H1 (cell line): ENCODE results near the gene FHIT. TPM values are rescaled to one million over a fixed set of nuclear protein-coding genes. Genes with fewer than 3 reads are reported as not detected.

ENCODE experiments used
- CTCF ChIA-PET: fragments of 300-600 bp; sonication (Branson Sonifier 250); formaldehyde crosslinking; loops from one replicate; lab custom pipeline; 2021; ENCODE audit not compliant: partially characterized antibody; lab: Charles Lee
- POLR2A ChIA-PET: fragments of 300-600 bp; sonication (Branson Sonifier 250); formaldehyde crosslinking; loops from one replicate; lab custom pipeline; 2021; ENCODE audit warnings: inconsistent platforms; ENCODE audit not compliant: partially characterized antibody; lab: Charles Lee
- DNase-seq, 2 experiments: peaks; one replicate each; pipeline versions ENCODE4 v3.0.0 to v3.0.0-alpha.2; 2010 to 2022; ENCODE audit warnings: low spot score in 2 of 2, low read depth in 1 of 2, mixed read lengths in 1 of 2
- FAIRE-seq: peaks from 2 replicates; lab custom pipeline; 2011; peaks lifted over from hg19 to GRCh38; lab: Jason Lieb, UNC
- H2AFZ ChIP-seq: 2 replicates; pipeline ENCODE4 v1.8.1; 2012; ENCODE audit warnings: low read length, inconsistent platforms
- H2AK5ac ChIP-seq: 2 replicates; pipeline ENCODE4 v1.6.1; 2013; ENCODE audit warnings: low read depth, low read length
- H2BK120ac ChIP-seq: replicated peaks from 2 replicates; pipeline ENCODE3; 2013; ENCODE audit warnings: low read depth, low read length, inconsistent platforms
- H2BK12ac ChIP-seq: 2 replicates; pipeline ENCODE4 v1.6.1; 2013; ENCODE audit warnings: low read depth, low read length
- H2BK15ac ChIP-seq: 2 replicates; pipeline ENCODE4 v1.6.1; 2013; ENCODE audit warnings: low read length
- H2BK20ac ChIP-seq: 2 replicates; pipeline ENCODE4 v1.6.1; 2013; ENCODE audit warnings: low read length
- H2BK5ac ChIP-seq: 2 replicates; pipeline ENCODE4 v1.6.1; 2013; ENCODE audit warnings: low read depth, low read length
- H3K14ac ChIP-seq: 2 replicates; pipeline ENCODE4 v1.6.1; 2013; ENCODE audit warnings: inconsistent platforms; ENCODE audit not compliant: insufficient read length
- H3K18ac ChIP-seq: 2 replicates; pipeline ENCODE4 v1.6.1; 2013; ENCODE audit warnings: low read length; ENCODE audit errors: extremely low read depth
- H3K23ac ChIP-seq: 2 replicates; pipeline ENCODE4 v1.6.1; 2013; ENCODE audit warnings: inconsistent platforms; ENCODE audit not compliant: insufficient read length
- H3K23me2 ChIP-seq: 2 replicates; pipeline ENCODE4 v1.6.1; 2013; ENCODE audit warnings: low read depth, low read length
- H3K27ac ChIP-seq: 2 replicates; pipeline ENCODE4 v1.6.1; 2011; ENCODE audit warnings: low read depth, low read length, inconsistent platforms
- H3K27me3 ChIP-seq, 4 experiments: replicated peaks in 1 of 4; 1 replicate in 1 of 4; 2 replicates in 3 of 4; pipeline versions ENCODE4 v1.6.1 to v1.8.1; 2011 to 2013; ENCODE audit warnings: low read length in 3 of 4, mild to moderate bottlenecking in 3 of 4, inconsistent platforms in 2 of 4, mixed read lengths in 2 of 4, moderate library complexity in 1 of 4; ENCODE audit not compliant: control insufficient read depth in 3 of 4, insufficient read depth in 3 of 4; ENCODE audit errors: extremely low read depth in 1 of 4
- H3K36me3 ChIP-seq, 4 experiments: 2 replicates each; pipeline versions ENCODE4 v1.6.1 to v1.8.1; 2011 to 2013; ENCODE audit warnings: mild to moderate bottlenecking in 4 of 4, low read length in 3 of 4, moderate library complexity in 2 of 4, control low read depth in 1 of 4, inconsistent platforms in 1 of 4; ENCODE audit not compliant: insufficient read depth in 4 of 4, control insufficient read depth in 2 of 4
- H3K4ac ChIP-seq: replicated peaks from 2 replicates; pipeline ENCODE3; 2013; ENCODE audit warnings: low read length, low read depth, mixed read lengths, inconsistent platforms; ENCODE audit not compliant: insufficient read length
- H3K4me1 ChIP-seq, 4 experiments: replicated peaks in 1 of 4; 1 replicate in 1 of 4; 2 replicates in 3 of 4; pipeline versions ENCODE4 v1.6.1 to v1.8.1; 2011 to 2013; ENCODE audit warnings: low read length in 3 of 4, inconsistent platforms in 2 of 4, mixed read lengths in 1 of 4; ENCODE audit not compliant: insufficient read depth in 4 of 4, control insufficient read depth in 3 of 4
- H3K4me2 ChIP-seq, 2 experiments: 2 replicates each; pipeline versions ENCODE4 v1.6.1 to v1.8.1; 2011 to 2013; ENCODE audit warnings: low read depth in 2 of 2, low read length in 2 of 2, control low read depth in 1 of 2, inconsistent platforms in 1 of 2, mild to moderate bottlenecking in 1 of 2; ENCODE audit not compliant: insufficient read depth in 1 of 2
- H3K4me3 ChIP-seq, 4 experiments: fragments of 200-600, 300-600 bp in 1 of 4; sonication (generic), shearing (Covaris generic), sonication (Bioruptor Twin) in 1 of 4; 2 replicates each; pipeline versions ENCODE4 v1.5.1 to v1.8.1; 2011 to 2016; ENCODE audit warnings: low read length in 4 of 4, low read depth in 3 of 4, control low read depth in 2 of 4, inconsistent platforms in 2 of 4, mild to moderate bottlenecking in 2 of 4, mixed read lengths in 1 of 4, moderate library complexity in 1 of 4; ENCODE audit not compliant: insufficient read depth in 2 of 4; ENCODE audit errors: extremely low read depth in 1 of 4
- H3K56ac ChIP-seq: replicated peaks from 2 replicates; pipeline ENCODE3; 2013; ENCODE audit warnings: low read depth, mild to moderate bottlenecking, mixed read lengths, low read length, inconsistent platforms; ENCODE audit not compliant: insufficient read length
- H3K79me1 ChIP-seq: 2 replicates; pipeline ENCODE4 v1.6.1; 2013; ENCODE audit warnings: low read depth, low read length, control low read depth
- H3K79me2 ChIP-seq, 2 experiments: 2 replicates each; pipeline versions ENCODE4 v1.6.1 to v1.8.1; 2012 to 2013; ENCODE audit warnings: low read length in 2 of 2, mild to moderate bottlenecking in 2 of 2, inconsistent platforms in 1 of 2; ENCODE audit not compliant: insufficient read depth in 2 of 2, control insufficient read depth in 1 of 2
- H3K9ac ChIP-seq, 4 experiments: replicated peaks in 1 of 4; 1 replicate in 1 of 4; 2 replicates in 3 of 4; pipeline versions ENCODE4 v1.6.1 to v1.8.1; 2011 to 2013; ENCODE audit warnings: low read depth in 3 of 4, low read length in 3 of 4, control low read depth in 2 of 4, mild to moderate bottlenecking in 2 of 4, moderate library complexity in 2 of 4, inconsistent platforms in 1 of 4; ENCODE audit errors: extremely low read depth in 1 of 4
- H3K9me3 ChIP-seq, 2 experiments: 2 replicates each; pipeline versions ENCODE4 v1.6.1 to v1.8.1; 2012 to 2013; ENCODE audit warnings: mild to moderate bottlenecking in 2 of 2, moderate library complexity in 2 of 2, control low read depth in 1 of 2, inconsistent platforms in 1 of 2, low read depth in 1 of 2, low read length in 1 of 2, mixed read lengths in 1 of 2; ENCODE audit not compliant: insufficient read depth in 2 of 2
- H4K20me1 ChIP-seq, 2 experiments: replicated peaks in 1 of 2; 2 replicates each; pipeline versions ENCODE3 to v1.8.1; 2011 to 2013; ENCODE audit warnings: inconsistent platforms in 2 of 2, low read length in 2 of 2, mild to moderate bottlenecking in 1 of 2; ENCODE audit not compliant: insufficient read depth in 2 of 2, control insufficient read depth in 1 of 2
- H4K5ac ChIP-seq: 2 replicates; pipeline ENCODE4 v1.6.1; 2013; ENCODE audit warnings: low read length, low read depth, mixed read lengths, inconsistent platforms; ENCODE audit not compliant: insufficient read length
- H4K8ac ChIP-seq: 2 replicates; pipeline ENCODE4 v1.8.0; 2013; ENCODE audit warnings: mild to moderate bottlenecking, moderate library complexity, low read length, inconsistent platforms; ENCODE audit not compliant: insufficient read depth; ENCODE audit errors: extremely low read depth
- H4K91ac ChIP-seq: replicated peaks from 2 replicates; pipeline ENCODE3; 2013; ENCODE audit warnings: low read length, mixed read lengths, inconsistent platforms; ENCODE audit not compliant: insufficient read length
- ASH2L ChIP-seq: fragments of 200-600, 300-600 bp; sonication (generic); IDR thresholded peaks from one replicate; pipeline ENCODE4 v1.7.1; 2017; ENCODE audit warnings: low read length
- EP300 ChIP-seq, 2 experiments: IDR thresholded peaks; 1 replicate in 1 of 2; 2 replicates in 1 of 2; pipeline ENCODE4 v1.6.1; 2011 to 2012; ENCODE audit warnings: low read depth in 2 of 2, low read length in 2 of 2, mild to moderate bottlenecking in 2 of 2, borderline replicate concordance in 1 of 2, inconsistent platforms in 1 of 2, moderate library complexity in 1 of 2
- MAX ChIP-seq: IDR thresholded peaks from 2 replicates; pipeline ENCODE4 v1.6.1; 2012; ENCODE audit warnings: inconsistent platforms
- POU5F1 ChIP-seq: IDR thresholded peaks from 2 replicates; pipeline ENCODE4 v1.6.1; 2011; ENCODE audit warnings: low read depth, mild to moderate bottlenecking, low read length, moderate library complexity
- RBBP5 ChIP-seq: IDR thresholded peaks from 2 replicates; pipeline ENCODE4 v1.7.1; 2012; ENCODE audit warnings: low read depth, mild to moderate bottlenecking, inconsistent platforms, low read length, moderate library complexity, borderline replicate concordance
- RNF2 ChIP-seq: fragments of 200-900, 300-1000 bp; sonication (generic); IDR thresholded peaks from 2 replicates; pipeline ENCODE4 v1.7.1; 2016; ENCODE audit warnings: borderline replicate concordance, low read depth, mild to moderate bottlenecking, antibody characterized with exemption, low read length; ENCODE audit not compliant: poor library complexity, severe bottlenecking; ENCODE audit errors: missing control alignments
- RXRA ChIP-seq: IDR thresholded peaks from 2 replicates; pipeline ENCODE4 v1.6.1; 2011; ENCODE audit warnings: low read depth, mild to moderate bottlenecking, low read length, moderate library complexity; ENCODE audit not compliant: insufficient read depth
- SIN3A ChIP-seq, 2 experiments: IDR thresholded peaks in 1 of 2; conservative IDR thresholded peaks in 1 of 2; 2 replicates each; pipeline ENCODE4 v1.6.1; 2011 to 2012; ENCODE audit warnings: low read length in 2 of 2, improper control_type of control experiment in 1 of 2, low read depth in 1 of 2, mild to moderate bottlenecking in 1 of 2
- SIX5 ChIP-seq: IDR thresholded peaks from 2 replicates; pipeline ENCODE4 v1.6.1; 2011; ENCODE audit warnings: mild to moderate bottlenecking, low read depth, low read length
- SP2 ChIP-seq: IDR thresholded peaks from 2 replicates; pipeline ENCODE4 v1.6.1; 2012; ENCODE audit warnings: mild to moderate bottlenecking, low read length, inconsistent platforms
- TAF7 ChIP-seq: optimal IDR thresholded peaks from 2 replicates; pipeline ENCODE3; 2011; ENCODE audit warnings: low read depth, mild to moderate bottlenecking, inconsistent platforms, low read length, moderate library complexity, borderline replicate concordance
- WGBS, 2 experiments: shearing (Covaris generic) in 1 of 2; methylation state at CpG; one replicate each; pipeline versions ENCODE4 v1.1.6 to v1.1.7; 2013 to 2015; ENCODE audit warnings: low lambda C conversion rate in 2 of 2, mixed read lengths in 2 of 2, inconsistent platforms in 1 of 2, low coverage in 1 of 2, missing lambda C conversion rate in 1 of 2; ENCODE audit not compliant: insufficient replicate concordance in 2 of 2, insufficient coverage in 1 of 2, insufficient read length in 1 of 2; ENCODE audit errors: extremely low coverage in 1 of 2, missing lambda C conversion rate in 1 of 2; 5-methylcytosine and 5-hydroxymethylcytosine counted together
- polyA plus RNA-seq, 7 experiments: library from polyadenylated mRNA; depleted of rRNA in 3 of 7; stranded (reverse) in 5 of 7; unstranded in 2 of 7; fragments of >200 nt in 5 of 7; fragments of 200-250 nt in 2 of 7; gene quantifications; 1 replicate in 5 of 7; 2 replicates in 1 of 7; 4 replicates in 1 of 7; pipeline versions ENCODE4 v1.2.1 to v1.2.3, GENCODE V29; 2011 to 2013; ENCODE audit warnings: missing spikeins in 2 of 7, mixed read lengths in 2 of 7
- total RNA-seq: library from RNA; stranded (reverse); fragmentation: NEBNext Ultra II Directional; extraction: Animal tissue kit (Norgen Biotek cat#: 25700); gene quantifications from 2 replicates; pipeline ENCODE4 v1.2.1, GENCODE V29; 2021

The FHIT gene
- total and polyA plus RNA-seq, 2 of the 8 experiments (the other 6 are each of a cell fraction or from before 2014, with no cell fraction given): 1.2 to 3.2 TPM

DNA sequence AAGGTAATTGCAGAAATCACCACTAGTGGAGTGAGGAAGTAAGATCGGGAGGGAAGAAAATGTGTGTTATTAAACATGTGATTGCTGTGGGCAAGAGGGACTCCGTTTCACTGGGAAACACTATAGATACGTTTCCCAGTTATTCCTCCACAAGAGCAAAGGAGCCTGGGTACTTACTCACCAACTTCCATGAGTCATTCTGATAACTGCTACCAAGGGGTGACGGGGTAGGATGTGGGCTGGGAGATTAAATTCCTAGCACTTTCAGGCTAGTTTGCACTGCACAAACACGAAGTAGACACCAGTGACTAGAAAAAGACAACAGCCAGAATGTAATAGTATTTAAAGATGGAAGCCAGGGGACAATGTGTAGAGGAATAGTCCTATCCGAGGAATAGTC lies 1388.6 kb downstream of the FHIT start:
- Histone ChIP-seq H2BK5ac (no peak overlapping the region), H2AFZ (no peak overlapping the region), H3K27me3 (no peaks in the 10 kb centered on the region), H3K9ac (no peak overlapping the region), H3K4me2 (no peak overlapping the region), H3K56ac (no peak overlapping the region), H3K4me1 (no peaks in the 10 kb centered on the region; a peak in 1 of 7 replicates), H3K18ac (no peak overlapping the region), H3K79me2 (no peaks in the 10 kb centered on the region), H4K5ac (no peak overlapping the region), H2BK12ac (no peak overlapping the region), H3K36me3 (no peaks in the 10 kb centered on the region), H4K8ac (no peak overlapping the region), H3K9me3 (no peaks in the 10 kb centered on the region; a peak in 1 of 4 replicates), H4K20me1 (no peaks in the 10 kb centered on the region), H3K79me1 (no peaks in the 10 kb centered on the region), H3K14ac (no peak overlapping the region), H4K91ac (no peak overlapping the region), H3K4ac (no peak overlapping the region), H3K4me3 (no peak overlapping the region), H2BK15ac (no peak overlapping the region), H2AK5ac (no peak overlapping the region), H3K27ac (no peak overlapping the region), H2BK120ac (no peak overlapping the region), H3K23me2 (no peaks in the 10 kb centered on the region), H3K23ac (no peak overlapping the region), H2BK20ac (no peak overlapping the region)
- no peak for FAIRE-seq
- DNase-seq: no peak
- POLR2A ChIA-PET: no interaction called here
- WGBS, 2 experiments: 93% methylated on average over 6 of the region's 6 CpGs; no CpG with 5 or more reads in 1 of the 2 experiments
- CTCF ChIA-PET: interaction anchor here (0.6 kb wide), 1 partner anchor 651 kb away, joined by 3 read pairs; no protein-coding TSS in a partner anchor
- TF ChIP-seq POU5F1 (no peak), EP300 (IDR thresholded peaks at IDR 0.05; ENCODE audit: borderline replicate concordance in 1 of 2, low read depth in 2 of 2, low read length in 2 of 2) (no peak), SIX5 (no peak), RNF2 (no peak), SP2 (no peak), ASH2L (no peak), SIN3A (conservative IDR thresholded peaks at IDR 0.05 in 1 of 2, IDR thresholded peaks at IDR 0.05 in 1 of 2; ENCODE audit: low read depth in 1 of 2, low read length in 2 of 2) (no peak), RXRA (no peak), MAX (no peak), RBBP5 (no peak), TAF7 (no peak)
